ENCODE results near the gene PARK7.

- TF ChIP-seq EZH2phosphoT487 (IDR thresholded peaks at IDR 0.05; ENCODE audit: borderline replicate concordance, low read depth, low read length) = no peak
- TF ChIP-seq CTCF (conservative IDR thresholded peaks at IDR 0.05; ENCODE audit: low read length) = no peak
These were observed 39.2 kb upstream of the PARK7 start for GRCh38 chr1:7922301-7922700.
